Middle frontal gyrus (tissue), 1 donor: ENCODE results near the gene NAA25.

Experiments used
- DNase-seq: peaks from one replicate; pipeline ENCODE4 v3.0.0-alpha.2; 2015; ENCODE audit warnings: low spot score; ENCODE audit errors: extremely low spot score

The NAA25 gene

DNA sequence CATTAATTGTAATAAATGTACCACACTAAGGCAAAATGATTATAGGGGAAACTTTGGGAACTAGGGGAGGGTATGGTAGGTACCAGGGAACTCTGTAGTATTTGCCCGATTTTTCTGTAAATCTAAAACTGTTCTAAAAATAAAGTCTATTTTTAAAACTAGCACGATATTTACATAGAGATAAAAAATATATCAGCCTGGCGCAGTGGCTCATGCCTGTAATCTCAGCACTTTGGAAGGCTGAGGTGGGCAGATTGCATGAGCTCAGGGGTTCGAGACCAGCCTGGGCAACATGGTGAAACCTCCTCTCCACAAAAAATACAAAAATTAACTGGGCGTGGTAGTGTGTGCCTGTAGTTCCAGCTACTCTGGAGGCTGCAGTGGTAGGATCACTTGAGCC, 128.0 kb downstream of the NAA25 start:
- no peak for DNase-seq

GRCh38 chr12:111978545-111978944, 130.0 kb downstream of the NAA25 start:
- DNase-seq: no peak

GRCh38 chr12:111976860-111977259, 131.7 kb downstream of the NAA25 start:
- no peak for DNase-seq
